ENCODE results near the gene PTPN1. TPM values are rescaled to one million over a fixed set of nuclear protein-coding genes. Genes with fewer than 3 reads are reported as not detected.
A peak's percentile ranks its signal among the peaks of the same experiment; 100 is the strongest.

Gene PTPN1
- total and polyA plus RNA-seq, 10 donors = 20.5 to 84.9 (median 68.6) TPM

DNA sequence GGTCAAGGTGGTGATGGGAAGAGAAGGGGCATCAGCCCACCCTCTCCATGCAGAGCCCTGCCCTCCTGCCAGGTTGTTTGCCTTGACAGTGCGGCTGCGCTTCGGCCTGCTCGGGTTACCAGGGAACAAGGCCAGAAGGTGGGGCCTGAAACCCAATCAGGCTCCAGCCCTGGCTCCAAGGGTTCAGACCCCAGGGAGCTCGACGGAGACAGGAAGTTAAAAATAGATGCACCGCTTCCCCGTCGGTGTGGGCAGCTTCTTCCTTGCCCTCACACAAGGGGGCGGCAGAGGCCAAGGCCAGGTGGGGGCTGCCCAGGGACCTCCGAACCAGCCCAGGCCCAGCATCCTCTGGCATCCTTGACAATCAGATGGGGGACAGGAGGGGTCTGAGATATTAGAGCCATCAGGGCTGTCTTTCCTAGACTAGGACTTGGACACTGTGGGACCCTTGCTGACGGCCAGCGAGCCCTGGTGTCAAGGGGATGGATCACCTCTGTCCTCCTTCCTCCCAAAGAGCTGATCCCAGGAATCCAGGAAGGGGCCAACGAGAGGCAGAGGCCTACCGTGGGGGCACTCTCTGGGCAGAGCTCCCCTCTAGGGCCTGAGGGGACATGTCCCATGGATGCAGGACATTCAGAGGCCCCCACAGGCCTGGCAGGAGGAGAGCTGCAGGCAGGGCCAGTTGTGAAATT lies 115.9 kb downstream of the PTPN1 start:
- Histone ChIP-seq H3K36me3 (no peaks in the 10 kb centered on the region), H3K9me3 (peaks cover 0 to 8% (median 7%) of the 10 kb centered on the region in 8 donors), H3K4me1 (peaks cover 0 to 19% (median 0%) of the 10 kb centered on the region in 6 donors), H3K4me3 (no peak overlapping the region), H3K27me3 (replicated peaks in 1 of 7) (peaks cover 0 to 10% (median 0%) of the 10 kb centered on the region in 7 donors), H3K27ac (no peak overlapping the region)
- WGBS, 5 donors = 40 to 57% (median 46%) methylated on average over 14 to 15 of the region's 15 CpGs
- DNase-seq = no peak
- intact Hi-C loops (cut with DNase I; ENCODE audit: low total_unique reads) = no loop called here
- no peak for TF ChIP-seq POLR2A (IDR thresholded peaks at IDR 0.05)
- TF ChIP-seq, protein P1, sequence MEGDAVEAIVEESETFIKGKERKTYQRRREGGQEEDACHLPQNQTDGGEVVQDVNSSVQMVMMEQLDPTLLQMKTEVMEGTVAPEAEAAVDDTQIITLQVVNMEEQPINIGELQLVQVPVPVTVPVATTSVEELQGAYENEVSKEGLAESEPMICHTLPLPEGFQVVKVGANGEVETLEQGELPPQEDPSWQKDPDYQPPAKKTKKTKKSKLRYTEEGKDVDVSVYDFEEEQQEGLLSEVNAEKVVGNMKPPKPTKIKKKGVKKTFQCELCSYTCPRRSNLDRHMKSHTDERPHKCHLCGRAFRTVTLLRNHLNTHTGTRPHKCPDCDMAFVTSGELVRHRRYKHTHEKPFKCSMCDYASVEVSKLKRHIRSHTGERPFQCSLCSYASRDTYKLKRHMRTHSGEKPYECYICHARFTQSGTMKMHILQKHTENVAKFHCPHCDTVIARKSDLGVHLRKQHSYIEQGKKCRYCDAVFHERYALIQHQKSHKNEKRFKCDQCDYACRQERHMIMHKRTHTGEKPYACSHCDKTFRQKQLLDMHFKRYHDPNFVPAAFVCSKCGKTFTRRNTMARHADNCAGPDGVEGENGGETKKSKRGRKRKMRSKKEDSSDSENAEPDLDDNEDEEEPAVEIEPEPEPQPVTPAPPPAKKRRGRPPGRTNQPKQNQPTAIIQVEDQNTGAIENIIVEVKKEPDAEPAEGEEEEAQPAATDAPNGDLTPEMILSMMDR (IDR thresholded peaks at IDR 0.05 in 8 of 11, conservative IDR thresholded peaks at IDR 0.05 in 3 of 11) = peak in 7 of 11 experiments; percentile 9 to 50 (median 35)
- TF ChIP-seq POLR2AphosphoS5 (IDR thresholded peaks at IDR 0.05) = peak in 1 of 3 donors; percentile 20

DNA sequence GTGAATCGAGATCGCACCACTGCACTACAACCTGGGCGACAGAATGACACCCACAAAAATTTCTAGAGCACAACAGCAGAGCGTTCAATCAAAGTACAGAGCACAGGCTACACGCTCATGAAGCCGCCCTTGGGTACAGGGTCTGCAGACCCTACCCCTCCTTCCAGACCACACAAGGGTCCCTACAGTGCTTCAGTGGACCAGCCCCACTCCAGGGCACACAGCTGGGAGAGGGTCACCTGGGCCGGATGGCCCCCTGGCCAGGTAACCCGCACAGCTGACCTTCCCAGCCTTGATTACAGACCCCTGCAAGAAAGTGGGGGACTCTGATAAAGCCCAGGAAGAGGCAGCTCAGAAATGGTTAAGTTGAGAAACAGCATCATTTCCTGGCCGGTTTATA lies 117.6 kb downstream of the PTPN1 start:
- TF ChIP-seq POLR2A (IDR thresholded peaks at IDR 0.05) (no peak), POLR2AphosphoS5 (IDR thresholded peaks at IDR 0.05) (no peak)
- TF ChIP-seq, protein P1 (IDR thresholded peaks at IDR 0.05 in 8 of 11, conservative IDR thresholded peaks at IDR 0.05 in 3 of 11) = no peak
- Histone ChIP-seq H3K27me3 (replicated peaks in 1 of 7) (peaks cover 0 to 10% (median 0%) of the 10 kb centered on the region in 7 donors), H3K27ac (no peak overlapping the region), H3K9me3 (no peaks in the 10 kb centered on the region), H3K4me3 (no peak overlapping the region), H3K4me1 (peaks cover 0 to 19% (median 0%) of the 10 kb centered on the region in 6 donors), H3K36me3 (no peaks in the 10 kb centered on the region)
- WGBS, 5 donors = 86 to 93% (median 90%) methylated on average over 9 of the region's 9 CpGs
- intact Hi-C loops (cut with DNase I; ENCODE audit: low total_unique reads) = no loop called here
- no peak for DNase-seq

DNA sequence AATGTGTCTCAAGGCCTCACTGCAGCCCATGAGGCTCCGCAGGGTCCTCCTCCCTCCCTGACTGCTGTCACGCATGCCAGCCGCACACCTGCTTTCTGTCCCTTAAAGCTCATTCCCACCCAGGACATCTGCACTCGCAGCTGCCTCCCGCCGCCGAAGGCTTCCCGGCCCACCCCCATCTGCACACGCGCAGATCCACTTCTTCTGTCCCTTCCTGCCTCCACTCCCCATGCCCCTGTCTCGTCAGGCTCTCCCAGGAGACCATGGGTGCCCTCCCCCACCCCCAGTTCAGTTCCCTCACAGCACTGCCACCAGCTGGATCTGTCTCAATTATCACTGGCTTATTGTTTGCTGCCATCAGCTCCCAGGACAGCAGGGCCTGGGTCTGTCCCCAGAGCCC lies 118.1 kb downstream of the PTPN1 start:
- Histone ChIP-seq H3K27ac (no peak overlapping the region), H3K27me3 (replicated peaks in 1 of 7) (peaks cover 0 to 10% (median 0%) of the 10 kb centered on the region in 7 donors), H3K4me3 (no peak overlapping the region), H3K36me3 (no peaks in the 10 kb centered on the region), H3K4me1 (peaks cover 0 to 19% (median 0%) of the 10 kb centered on the region in 6 donors), H3K9me3 (no peaks in the 10 kb centered on the region)
- WGBS, 5 donors = 61 to 73% (median 66%) methylated on average over 11 of the region's 11 CpGs
- TF ChIP-seq POLR2AphosphoS5 (IDR thresholded peaks at IDR 0.05) = no peak
- no peak for TF ChIP-seq POLR2A (IDR thresholded peaks at IDR 0.05)
- TF ChIP-seq, protein P1 (IDR thresholded peaks at IDR 0.05 in 8 of 11, conservative IDR thresholded peaks at IDR 0.05 in 3 of 11) = no peak
- DNase-seq = no peak
- intact Hi-C loops (cut with DNase I; ENCODE audit: low total_unique reads) = no loop called here

DNA sequence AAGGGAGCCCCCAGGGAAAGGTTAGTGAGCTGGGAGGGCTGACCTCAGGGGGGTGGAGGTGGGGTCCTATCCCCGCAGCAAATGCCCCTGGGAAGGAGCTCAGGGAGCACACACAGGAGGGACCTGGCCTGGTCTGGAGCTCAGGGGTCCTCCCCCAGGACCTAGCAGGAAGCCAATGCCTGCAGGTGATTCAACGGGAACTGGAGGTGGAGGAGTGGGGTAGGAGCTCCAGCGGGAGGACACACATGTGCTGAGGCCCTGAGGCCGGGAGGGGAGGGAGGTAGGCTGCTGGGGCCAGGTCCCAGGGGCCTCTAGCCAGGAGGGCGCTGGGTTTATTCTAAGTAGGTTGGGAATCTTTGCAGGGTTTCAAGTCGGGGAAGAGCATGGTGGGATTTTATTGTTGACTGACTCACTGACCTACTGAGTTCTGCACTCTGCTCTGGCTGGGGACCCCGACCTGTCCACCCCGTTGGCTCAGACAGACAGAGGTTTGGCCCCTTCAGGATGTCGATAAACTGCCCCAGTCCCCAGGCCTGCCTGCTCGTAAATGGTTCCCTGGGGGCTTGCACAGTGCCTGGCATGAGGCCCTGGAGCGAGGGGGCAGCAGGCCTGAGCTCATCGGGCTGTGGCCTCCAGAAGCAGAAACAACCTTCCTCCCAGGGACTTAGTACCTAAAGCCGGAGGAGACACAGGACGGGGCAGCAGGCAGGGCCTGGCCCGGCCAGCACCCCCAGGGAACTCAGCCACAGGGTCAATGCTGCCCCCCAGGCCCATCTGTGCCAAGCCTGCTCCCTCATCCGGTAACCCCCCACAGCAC lies 118.9 kb downstream of the PTPN1 start:
- Histone ChIP-seq H3K27me3 (replicated peaks in 1 of 7) (peaks cover 0 to 10% (median 0%) of the 10 kb centered on the region in 7 donors), H3K4me1 (peaks cover 0 to 19% (median 0%) of the 10 kb centered on the region in 6 donors), H3K4me3 (no peak overlapping the region), H3K27ac (peak overlapping the region in 1 of 8 donors; percentile 8), H3K9me3 (no peaks in the 10 kb centered on the region), H3K36me3 (no peaks in the 10 kb centered on the region)
- TF ChIP-seq POLR2A (IDR thresholded peaks at IDR 0.05) (no peak), POLR2AphosphoS5 (IDR thresholded peaks at IDR 0.05) (no peak)
- TF ChIP-seq, protein P1 (IDR thresholded peaks at IDR 0.05 in 8 of 11, conservative IDR thresholded peaks at IDR 0.05 in 3 of 11) = no peak
- DNase-seq = no peak
- 79 to 91% (median 83%) methylated on average over 13 to 16 of the region's 16 CpGs for WGBS, 5 donors
- intact Hi-C loops (cut with DNase I; ENCODE audit: low total_unique reads) = no loop called here
